NCI-H82 (cell line): ENCODE measurements around the gene S100B.
A peak's percentile ranks its signal among the peaks of the same experiment; 100 is the strongest.
"Not testable (repeated sequence)": the region's sequence is repeated elsewhere in the genome, so short reads cannot be mapped to it uniquely, and the experiment has no call there.

Source experiments
- DNase-seq: peaks from one replicate; lab custom pipeline; 2025; lab: John Stamatoyannopoulos, UW

The S100B gene

DNA sequence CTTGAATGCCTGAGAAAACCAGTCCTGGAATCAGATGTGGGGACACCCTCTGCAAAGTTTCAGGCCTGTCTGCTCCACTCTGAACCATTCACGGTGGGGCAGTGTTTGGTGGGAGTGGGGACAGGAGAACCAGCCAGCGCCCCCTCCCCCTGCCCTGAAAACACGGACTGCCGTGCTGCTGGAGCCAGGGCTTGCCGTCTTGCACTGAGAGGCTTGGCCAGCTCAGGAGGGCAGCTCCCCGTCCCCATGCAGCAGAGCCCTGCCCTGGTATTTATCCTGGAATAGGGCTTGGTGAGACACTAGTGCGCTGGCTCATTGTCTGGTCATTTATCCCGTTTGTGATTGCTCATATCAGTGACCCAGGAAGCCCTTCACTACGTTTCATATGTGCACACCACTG, 3.9 kb downstream of the S100B start:
- DNase-seq = no peak

DNA sequence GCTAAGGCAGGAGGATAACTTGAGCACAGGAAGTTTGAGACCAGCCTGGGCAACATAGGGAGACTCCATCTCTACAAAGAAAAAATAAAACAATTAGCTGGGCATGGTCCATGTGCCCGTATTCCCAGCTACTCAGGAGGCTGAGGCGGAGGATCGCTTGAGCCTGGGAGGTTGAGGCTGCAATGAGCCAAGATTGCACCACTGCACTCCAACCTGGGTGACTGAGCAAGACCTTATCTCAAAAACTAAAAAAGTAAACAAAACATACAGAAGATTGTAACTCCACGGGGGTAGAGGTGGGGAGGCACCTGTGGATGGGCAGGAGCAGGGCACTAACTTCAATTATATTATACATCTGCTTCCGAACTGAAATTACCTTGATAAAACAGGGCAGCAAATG, 4.6 kb downstream of the S100B start:
- no peak for DNase-seq

DNA sequence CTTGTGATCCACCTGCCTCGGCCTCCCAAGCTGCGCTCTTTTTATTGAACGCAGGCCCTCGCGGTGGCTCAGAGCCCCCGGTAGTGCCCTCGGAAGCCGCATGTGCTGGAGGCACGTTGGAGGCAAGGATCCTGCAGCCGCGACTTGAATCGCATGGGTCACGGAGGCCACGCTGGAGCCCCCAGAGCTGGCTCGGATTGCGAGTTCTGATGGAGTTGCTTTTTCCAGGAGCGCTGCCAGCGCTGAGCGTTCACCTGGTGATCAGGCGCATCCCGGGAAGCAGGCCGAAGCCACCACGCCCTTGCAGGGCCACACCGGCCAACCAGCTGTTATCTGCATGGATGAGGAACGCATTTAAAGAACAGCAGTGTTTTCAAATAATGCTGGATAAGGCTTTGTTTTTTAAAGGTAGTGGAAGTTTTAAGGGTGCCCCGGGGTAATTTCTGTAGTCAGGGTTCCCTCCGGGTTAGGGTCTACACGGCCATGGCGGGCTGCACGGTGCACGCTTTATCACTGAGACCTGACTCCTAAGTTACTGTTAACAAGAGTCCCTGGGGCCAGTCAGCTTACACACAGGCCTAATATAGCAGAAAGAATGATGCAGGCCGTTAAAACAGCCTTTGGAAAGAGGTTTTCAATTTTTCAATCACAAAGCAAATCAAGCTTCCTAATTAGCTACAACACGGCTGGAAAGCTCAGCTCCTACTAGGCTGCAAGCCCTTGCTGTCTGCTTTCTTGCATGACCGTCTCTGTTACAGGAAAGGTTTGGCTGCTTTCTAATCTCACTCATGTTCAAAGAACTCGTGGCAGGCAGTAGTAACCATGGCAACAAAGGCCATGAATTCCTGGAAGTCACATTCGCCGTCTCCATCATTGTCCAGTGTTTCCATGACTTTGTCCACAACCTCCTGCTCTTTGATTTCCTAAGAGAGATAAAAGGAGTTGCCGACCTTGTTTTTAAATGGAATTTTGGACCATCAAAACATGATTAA, 6.0 kb downstream of the S100B start:
- DNase-seq = no peak

DNA sequence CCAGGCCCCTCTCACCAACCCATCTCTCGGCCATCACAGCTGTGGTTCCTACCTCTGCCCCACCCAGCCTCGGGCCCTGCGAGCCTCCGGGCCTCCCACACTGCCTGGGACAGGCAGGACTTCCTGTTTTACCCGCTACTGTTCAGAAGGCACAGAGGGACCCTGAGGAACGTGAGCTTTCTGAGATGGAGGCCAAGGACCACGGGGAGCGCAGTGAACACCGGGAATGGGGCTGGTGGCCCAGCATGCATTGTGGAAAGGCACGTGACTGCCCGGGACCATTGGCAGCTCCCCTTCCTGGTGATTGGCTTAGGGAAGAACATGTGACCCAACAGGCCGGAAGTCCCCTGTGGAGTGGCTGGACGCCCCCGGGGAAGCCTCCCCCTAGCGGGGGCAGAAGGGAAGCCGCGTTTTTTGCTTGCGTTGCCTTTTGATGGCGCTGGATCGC, 7.0 kb downstream of the S100B start:
- DNase-seq = no peak

DNA sequence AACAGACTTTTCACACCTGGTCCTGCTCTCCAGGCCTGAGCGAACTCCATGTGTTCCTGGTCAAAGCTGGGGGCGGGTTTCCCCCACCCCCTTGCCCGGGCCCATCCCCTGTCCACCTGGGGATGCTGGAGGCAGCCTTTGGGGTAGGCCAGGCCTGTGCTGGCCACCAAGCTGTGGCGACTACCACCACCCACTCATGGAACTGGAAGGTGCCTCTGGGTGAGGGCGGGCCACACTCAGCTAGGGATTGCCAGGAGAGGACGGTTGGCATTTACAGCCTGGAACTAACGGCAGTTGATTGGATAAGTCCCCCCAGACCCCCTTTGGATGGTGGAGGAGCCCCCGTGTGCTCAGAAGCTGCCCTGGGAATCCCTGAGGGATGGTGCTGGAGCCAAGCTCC, 7.9 kb downstream of the S100B start:
- DNase-seq = no peak

DNA sequence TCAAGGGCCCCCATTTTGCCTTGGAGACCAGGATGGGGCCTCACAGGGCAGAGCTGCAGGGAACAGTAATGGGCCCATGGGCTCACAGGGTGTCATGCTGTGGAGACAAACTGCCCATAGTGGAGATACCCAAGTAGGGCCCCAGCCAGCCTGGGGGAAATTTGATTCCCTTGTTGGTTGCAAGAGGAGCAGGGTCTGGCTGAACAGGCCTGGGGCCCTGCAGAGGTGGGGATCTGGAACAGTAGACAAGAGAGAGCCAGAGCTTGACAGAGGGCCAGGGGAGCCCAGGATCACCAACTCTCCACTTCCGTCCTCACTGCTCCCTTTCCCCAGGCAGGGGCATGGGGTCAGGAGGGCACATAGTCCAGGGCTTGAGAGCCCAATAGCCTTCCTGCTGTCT, 8.7 kb downstream of the S100B start:
- DNase-seq = no peak

DNA sequence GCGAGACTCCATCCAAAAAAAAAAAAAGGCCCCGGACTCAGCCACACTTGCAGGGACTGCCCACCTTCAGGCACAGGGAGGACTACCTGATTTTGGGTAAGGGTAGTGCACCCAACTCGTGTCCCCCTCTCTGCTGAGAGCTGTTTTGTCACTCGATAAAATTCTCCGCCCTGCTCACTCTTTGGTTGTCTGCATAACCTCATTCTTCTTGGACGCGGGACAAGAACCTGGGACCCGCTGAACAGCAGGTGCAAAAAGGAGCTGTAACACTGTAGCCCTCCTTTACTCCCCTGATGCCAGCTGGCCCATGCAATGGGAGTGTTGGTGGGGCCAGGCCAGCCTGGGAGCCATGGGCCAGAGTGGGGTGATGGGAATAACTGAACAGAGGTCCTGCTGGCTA, 10.6 kb downstream of the S100B start:
- DNase-seq = no peak

DNA sequence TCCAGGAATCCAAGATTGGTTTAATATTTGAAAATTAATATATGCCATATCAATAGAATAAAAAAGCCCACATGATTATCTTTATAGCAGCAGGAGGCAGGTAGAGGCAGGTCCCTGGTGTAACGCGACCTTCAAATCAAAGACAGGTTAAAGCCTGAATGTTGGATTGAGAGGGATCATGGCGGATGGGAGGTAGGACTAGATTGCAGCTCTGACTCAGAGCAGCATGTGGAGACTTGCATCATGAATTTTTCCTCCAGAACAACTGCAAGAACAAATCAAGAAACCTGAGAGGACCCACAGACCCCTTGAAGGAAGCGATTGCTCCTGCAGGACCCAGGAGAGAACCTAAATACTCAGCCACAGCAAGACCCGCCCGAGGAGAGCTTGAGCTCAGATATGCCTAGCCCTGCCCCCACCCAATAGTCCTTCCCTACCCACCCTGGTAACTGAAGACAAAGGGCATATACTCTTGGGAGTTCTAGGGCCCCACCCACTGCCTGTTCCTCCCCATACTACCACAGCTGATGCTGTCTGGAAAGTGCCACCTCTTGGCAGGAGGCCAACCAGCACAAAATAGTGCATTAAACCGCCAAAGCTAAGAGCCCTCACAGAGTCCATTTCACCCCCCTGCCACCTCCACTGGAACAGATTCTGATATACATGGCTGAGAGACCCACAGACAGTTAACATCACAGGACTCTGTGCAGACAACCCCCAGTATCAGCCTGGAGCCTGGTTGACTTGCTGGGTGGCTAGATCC, 19.5 kb downstream of the S100B start:
- peak; percentile 46 for DNase-seq

DNA sequence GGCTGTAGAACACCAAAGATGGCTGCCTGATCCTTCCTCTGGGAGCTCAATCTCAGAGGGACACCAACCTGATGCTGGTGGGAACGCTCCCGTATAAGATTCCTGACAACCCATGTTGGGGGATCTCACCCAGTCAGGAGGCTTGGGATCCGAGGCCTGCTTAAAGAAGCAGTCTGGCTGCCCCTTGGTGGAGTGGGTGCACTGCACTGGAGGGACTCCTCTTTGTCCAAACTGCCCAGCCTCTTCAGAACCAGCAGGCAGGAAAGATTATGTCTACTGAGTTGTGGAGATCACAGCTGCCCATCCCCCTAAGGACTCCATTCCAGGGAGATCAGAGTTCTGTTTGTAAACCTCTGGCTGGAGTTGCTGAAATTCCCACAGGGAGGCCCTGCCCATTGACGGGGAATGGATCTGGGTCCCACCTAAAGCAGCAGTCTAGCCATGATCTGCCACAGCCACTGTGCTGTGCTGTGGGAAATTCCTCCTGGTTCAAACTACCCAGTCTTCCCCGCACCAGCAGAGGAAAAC, 23.0 kb downstream of the S100B start:
- DNase-seq = no peak

DNA sequence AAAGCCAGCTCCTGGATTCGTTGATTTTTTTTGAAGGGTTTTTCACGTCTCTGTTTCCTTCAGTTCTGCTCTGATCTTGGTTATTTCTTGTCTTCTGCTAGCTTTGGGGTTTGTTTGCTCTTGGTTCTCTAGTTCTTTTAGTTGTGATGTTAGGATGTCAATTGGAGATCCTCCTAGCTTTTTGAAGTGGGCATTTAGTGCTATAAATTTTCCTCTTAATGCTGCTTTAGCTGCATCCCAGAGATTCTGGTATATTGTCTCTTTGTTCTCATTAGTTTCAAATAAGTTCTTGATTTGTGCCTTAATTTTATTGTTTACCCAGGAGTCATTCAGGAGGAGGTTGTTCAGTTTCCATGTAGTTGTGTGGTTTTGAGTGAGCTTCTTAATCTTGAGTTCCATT, 25.5 kb downstream of the S100B start:
- not testable (repeated sequence) for DNase-seq

DNA sequence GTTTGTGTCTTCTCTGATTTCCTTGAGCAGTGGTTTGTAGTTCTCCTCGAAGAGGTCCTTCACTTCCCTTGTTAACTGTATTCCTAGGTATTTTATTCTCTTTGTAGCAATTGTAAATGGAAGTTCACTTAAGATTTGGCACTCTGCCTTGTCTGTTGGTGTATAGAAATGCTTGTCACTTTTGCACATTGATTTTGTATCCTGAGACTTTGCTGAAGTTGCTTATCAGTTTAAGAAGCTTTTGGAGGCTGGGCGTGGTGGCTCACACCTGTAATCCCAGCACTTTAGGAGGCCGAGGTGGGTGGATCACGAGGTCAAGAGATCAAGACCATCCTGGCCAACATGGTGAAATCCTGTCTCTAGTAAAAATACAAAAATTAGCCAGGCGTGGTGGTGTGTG, 27.1 kb downstream of the S100B start:
- DNase-seq = not testable (repeated sequence)

DNA sequence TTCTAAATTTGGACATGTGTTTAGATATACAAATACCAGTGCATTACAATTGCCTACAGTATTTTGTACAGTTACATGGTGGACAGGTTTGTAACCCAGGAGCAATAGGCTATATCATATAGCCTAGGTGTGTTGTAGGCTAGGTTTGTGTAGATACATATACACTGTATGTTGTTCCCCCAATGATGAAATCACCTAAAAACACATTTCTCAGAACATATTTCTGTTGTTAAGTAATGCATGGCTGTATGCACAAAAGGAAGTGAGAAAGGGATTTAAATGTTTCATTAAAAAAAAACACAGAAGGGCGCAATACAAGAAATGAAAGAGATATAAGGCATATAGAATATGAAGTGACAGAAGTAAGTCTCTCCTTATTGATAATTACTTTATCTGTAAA, 32.0 kb downstream of the S100B start:
- no peak for DNase-seq

DNA sequence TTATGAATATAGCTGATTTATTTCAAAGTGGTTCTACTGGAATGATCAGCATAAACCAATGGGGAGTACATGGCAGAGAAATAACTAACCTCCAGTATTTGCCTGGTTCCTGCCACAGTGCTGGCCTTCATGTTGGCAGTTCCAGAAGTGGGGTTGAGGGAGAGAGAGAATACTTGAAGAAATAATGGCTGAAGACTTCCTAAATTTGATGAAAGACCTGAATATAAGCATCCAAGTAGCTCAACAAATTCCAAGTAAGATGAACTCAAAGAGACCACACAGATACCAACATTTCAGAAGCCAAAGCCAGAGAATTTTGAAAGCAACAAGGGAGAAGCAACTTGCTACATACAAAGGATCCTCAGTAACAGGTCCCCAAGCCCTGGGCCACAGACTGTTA, 34.3 kb downstream of the S100B start:
- DNase-seq = no peak

DNA sequence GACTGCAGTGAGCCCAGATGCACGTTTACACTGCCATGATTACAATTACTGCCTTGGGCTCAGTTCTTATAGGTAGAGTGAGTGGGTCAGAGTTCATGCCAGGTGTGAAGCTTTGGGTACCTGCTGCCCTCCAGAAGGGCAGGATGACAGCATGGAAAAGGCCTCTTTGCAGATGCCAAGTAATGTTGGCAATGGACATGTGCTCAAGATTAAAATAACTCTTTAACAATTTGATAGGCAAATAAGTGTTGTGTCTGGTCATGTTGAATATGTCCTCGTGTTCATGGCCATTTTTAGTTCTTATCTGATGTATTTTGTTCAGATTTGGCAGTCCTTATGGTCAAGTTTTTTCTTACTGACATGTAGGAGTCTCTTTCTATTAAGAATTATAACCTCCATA, 34.8 kb downstream of the S100B start:
- no peak for DNase-seq

DNA sequence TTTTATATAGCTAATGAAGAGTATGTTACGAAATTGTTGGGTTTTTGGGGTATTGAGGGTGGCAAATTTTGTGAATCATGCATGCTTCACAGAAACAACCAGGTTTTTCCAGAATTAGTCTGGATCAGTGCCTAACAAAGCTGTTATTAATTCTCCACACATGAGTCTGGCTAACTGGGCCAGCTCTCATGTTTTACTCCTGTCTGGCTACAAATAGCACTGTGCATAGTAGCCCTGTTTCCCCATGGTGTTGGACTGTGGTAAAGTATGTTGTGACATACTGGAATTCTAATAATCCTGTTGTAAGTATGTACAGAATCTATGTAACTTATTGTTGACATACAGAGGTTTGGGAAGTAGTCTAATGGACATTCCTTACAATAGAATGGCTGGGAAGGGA, 35.8 kb downstream of the S100B start:
- no peak for DNase-seq

DNA sequence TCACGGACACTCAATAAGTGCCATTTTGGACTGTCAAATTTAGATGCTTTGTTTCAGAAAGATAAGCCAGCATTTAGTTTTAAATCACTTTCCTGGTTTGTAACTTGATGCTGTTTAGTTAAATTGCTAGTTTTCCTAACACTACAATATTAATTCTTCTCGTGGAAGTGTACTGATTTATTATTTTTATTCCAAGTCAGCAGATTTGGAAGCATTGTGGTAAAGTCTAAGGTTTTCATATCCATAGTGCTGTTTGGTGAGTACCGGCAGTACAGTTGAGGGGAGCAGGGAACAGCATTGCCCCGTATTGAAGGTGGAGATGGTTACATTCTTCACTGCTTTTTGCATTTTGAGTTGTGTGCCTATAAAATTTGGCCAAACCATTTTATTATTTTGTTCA, 36.3 kb downstream of the S100B start:
- DNase-seq = no peak

DNA sequence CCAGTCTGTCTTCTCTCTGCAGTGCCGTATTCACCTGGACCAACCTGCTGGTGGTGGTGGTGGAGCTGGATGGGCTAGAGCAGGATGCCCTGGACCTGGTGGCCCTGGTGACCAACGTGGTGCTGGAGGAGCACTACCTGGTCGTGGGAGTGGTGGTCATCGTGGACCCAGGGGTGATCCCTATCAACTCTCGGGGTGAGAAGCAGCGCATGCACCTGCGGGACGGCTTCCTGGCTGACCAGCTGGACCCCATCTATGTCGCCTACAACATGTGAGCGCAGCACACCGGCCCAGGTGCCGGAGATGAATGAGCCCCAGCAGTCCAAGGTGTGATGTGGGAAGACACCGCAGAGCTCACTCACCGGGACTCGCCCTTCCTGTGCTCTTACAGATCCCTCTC, 37.5 kb downstream of the S100B start:
- DNase-seq = no peak

DNA sequence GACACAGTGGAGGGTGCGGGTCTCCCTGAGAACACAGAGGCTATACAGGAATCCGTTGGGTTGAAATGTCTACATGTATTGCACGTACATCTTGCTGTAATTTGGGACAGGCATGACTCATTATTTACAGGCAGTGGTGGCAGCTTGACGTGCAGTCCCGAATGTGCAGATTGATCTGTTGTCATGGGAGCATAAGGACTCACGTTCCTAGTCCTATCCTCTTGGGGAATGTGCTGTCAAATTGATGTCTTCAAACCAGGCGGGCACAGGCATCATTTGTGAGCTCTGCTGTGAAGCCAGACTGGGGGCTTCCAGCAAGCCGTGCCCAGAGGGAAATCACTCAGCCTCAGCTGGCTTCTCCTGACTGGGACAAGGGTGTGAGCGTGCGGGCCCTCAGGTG, 40.5 kb downstream of the S100B start:
- peak; percentile 12 for DNase-seq

DNA sequence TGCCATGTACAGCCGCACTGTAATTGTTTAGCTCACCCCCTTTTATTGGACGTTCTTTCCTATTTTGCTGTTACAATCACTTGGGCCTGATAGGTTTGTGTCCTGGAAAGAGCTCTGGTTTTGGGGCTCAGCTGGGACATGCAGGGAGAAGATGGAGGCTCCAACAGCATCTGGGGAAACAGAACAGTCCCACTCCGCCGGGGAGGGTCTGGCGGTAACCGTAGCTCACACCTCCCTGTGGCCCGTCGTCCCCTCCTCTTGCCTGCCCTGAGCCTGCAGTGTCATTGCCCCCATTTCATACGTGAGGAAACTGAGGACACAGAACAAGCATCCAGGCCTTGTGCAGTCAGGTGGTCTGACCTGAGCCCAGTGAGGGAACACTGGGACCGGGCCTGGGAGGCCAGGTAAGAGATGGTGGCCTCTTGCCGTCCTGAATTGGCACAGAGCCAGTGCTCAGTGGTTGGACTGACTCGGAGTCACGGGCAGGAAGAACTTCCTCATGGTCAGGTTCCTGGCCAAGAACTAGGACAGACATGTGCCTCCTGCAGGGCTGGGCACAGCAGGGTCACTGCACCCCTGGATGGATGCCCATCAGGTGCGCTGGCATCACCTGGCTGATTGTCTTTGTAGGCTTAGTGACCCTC, 41.8 kb downstream of the S100B start:
- DNase-seq = no peak

DNA sequence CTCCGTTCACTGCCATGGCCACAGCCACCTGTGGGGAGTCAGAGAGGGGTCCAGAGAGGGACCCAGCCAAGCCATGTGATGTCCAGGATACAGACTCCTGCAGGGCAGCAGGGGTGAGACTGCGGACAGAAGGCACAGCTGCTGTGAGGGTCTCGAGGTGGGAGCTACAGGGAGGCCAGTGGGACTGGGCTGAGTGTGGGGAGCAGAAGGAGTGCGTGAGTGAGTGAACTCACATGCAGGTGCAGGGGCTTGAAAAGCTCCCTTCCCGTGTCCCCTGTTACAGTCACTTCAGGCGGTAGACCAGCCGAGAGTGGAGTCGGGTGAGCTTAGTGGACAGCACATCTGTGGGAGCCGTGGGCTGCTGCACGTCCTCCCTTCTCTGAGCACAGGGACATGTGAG, 42.4 kb downstream of the S100B start:
- DNase-seq = no peak

DNA sequence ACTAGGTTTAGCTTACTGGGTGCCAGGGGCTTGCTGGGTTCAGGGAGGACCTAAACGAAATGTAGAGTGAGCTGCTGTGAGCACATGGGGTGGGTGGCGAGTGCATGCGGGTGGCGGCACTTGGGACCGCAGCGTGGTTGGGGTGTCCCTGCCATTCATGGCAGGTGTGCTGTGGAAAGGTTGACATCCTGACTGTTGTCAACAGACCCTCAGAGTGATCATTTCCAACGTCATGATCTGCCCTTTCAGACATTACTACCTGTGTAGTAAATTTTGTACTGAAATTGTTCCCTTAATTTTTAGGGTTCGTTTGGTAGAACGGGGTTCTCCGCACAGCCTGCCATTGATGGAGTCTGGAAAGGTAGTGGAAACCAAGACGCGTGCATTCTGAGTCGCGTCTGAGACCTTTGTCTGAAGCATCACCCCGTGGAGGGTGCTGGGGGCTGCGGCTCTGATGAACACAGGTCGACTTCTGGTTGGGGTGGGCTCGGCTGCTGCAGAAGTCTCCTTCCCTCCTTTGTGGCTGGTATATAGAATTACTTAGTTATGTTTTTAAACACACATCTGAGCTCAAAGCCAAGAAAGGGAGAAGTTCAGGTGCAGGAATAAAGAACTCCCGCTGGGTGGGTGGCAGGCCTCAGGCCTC, 43.3 kb downstream of the S100B start:
- DNase-seq = no peak
